PC-9 (cell line): ENCODE results near the gene IFITM5. TPM values are rescaled to one million over a fixed set of nuclear protein-coding genes. Genes with fewer than 3 reads are reported as not detected.

Experiments used
- BruUV-seq: library from RNA; stranded (reverse); fragments of 400-500 nt; replicated peaks from 2 replicates; lab custom pipeline; 2021; lab: Mats Ljungman, UMichigan
- CTCF ChIA-PET: fragments of 300-600 bp; sonication (Branson Sonifier 250); formaldehyde crosslinking; loops from one replicate; lab custom pipeline; 2022; ENCODE audit warnings: antibody characterized with exemption; lab: Charles Lee
- POLR2A ChIA-PET: fragments of 300-600 bp; sonication (Branson Sonifier 250); formaldehyde crosslinking; loops from one replicate; lab custom pipeline; 2022; ENCODE audit warnings: antibody characterized with exemption; ENCODE audit not compliant: unreplicated experiment; lab: Charles Lee
- DNase-seq, 2 experiments: peaks; one replicate each; pipeline versions ENCODE4 v3.0.0 to v3.0.0-alpha.2; 2015 to 2022; ENCODE audit warnings: mixed read lengths in 1 of 2
- H2AFZ ChIP-seq: fragments of 200-600 bp; sonication (generic); 2 replicates; pipeline ENCODE4 v1.8.1; 2017; ENCODE audit warnings: antibody characterized with exemption
- H3F3A ChIP-seq: fragments of 200-600 bp; sonication (generic); 2 replicates; pipeline ENCODE4 v1.8.1; 2017; ENCODE audit warnings: antibody characterized with exemption, mild to moderate bottlenecking, low read depth; ENCODE audit not compliant: insufficient read depth
- H3K27ac ChIP-seq: fragments of 200-600 bp; sonication (generic); 2 replicates; pipeline ENCODE4 v1.6.1; 2016; ENCODE audit warnings: mixed run types
- H3K27me3 ChIP-seq: fragments of 200-600 bp; sonication (generic); 2 replicates; pipeline ENCODE4 v1.6.1; 2016; ENCODE audit warnings: low read depth, mixed run types; ENCODE audit not compliant: insufficient read depth
- H3K36me3 ChIP-seq: fragments of 200-600 bp; sonication (generic); 2 replicates; pipeline ENCODE4 v1.6.1; 2016; ENCODE audit warnings: low read depth, mixed run types
- H3K4me1 ChIP-seq: fragments of 200-600 bp; sonication (generic); replicated peaks from 2 replicates; pipeline ENCODE4 v1.6.1; 2016; ENCODE audit warnings: mixed run types; ENCODE audit not compliant: insufficient read depth
- H3K4me2 ChIP-seq: fragments of 200-600 bp; sonication (generic); 2 replicates; pipeline ENCODE4 v1.6.1; 2017; ENCODE audit warnings: mixed run types
- H3K4me3 ChIP-seq: fragments of 200-600 bp; sonication (generic); 2 replicates; pipeline ENCODE4 v1.6.1; 2016; ENCODE audit warnings: mixed run types
- H3K79me2 ChIP-seq: fragments of 200-600 bp; sonication (generic); 2 replicates; pipeline ENCODE4 v1.6.1; 2017; ENCODE audit warnings: low read depth, mixed run types
- H3K9me2 ChIP-seq: fragments of 200-600 bp; sonication (generic); 2 replicates; pipeline ENCODE4 v1.8.1; 2017; ENCODE audit warnings: mild to moderate bottlenecking; ENCODE audit not compliant: insufficient read depth
- H3K9me3 ChIP-seq: fragments of 200-600 bp; sonication (generic); 2 replicates; pipeline ENCODE4 v1.8.1; 2016; ENCODE audit warnings: low read depth; ENCODE audit not compliant: insufficient read depth
- H4K20me1 ChIP-seq: fragments of 200-600 bp; sonication (generic); 2 replicates; pipeline ENCODE4 v1.8.1; 2017; ENCODE audit not compliant: insufficient read depth
- CTCF ChIP-seq: fragments of 200-600 bp; sonication (generic); conservative IDR thresholded peaks from 2 replicates; pipeline ENCODE4 v1.6.1; 2017; ENCODE audit warnings: mixed run types, antibody characterized with exemption, mild to moderate bottlenecking, moderate library complexity
- EZH2 ChIP-seq: fragments of 200-600 bp; sonication (generic); IDR thresholded peaks from 2 replicates; pipeline ENCODE4 v1.8.0; 2017; ENCODE audit warnings: antibody characterized with exemption, low read depth
- intact Hi-C: fragments of 100-400 bp; cut with micrococcal nuclease; formaldehyde crosslinking; loops from one replicate; pipeline ENCODE4 v1.10.0; 2022; ENCODE audit not compliant: unreplicated experiment
- total RNA-seq: library from RNA; stranded (reverse); gene quantifications from 2 replicates; pipeline ENCODE4 v1.2.3, GENCODE V29; 2021

Gene IFITM5
- total RNA-seq, 1 experiment from 2014 or later, result not detected

DNA sequence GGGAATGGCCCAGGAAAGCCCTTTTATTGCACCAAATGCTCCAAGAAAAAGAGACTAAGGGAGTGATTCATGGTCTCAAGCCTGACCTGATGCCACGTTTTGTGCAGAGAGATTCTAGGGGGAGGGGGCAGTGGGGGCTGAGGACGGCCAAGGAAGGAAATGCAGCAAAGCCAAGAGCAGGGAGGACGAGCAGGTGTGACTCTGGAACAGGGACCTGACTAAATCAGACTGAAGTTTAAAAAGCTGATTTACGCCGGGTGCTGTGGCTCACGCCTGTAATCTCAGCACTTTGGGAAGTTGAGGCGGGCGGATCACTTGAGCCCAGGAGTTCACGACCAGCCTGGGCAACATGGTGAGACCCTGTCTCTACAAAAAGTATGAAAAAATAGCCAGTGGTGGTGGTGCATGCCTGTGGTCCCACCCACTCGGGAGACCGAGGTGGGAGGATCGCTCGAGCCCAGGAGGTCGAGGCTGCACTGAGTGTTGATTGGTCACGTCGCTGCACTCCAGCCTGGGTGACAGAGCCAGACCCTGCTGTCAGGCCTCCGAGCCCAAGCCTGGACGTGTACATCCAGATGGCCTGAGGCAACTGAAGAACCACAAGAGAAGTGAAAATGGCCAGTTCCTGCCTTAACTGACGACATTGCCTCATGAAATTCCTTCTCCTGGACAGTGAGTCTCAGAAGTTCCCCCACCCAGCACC, 32.2 kb upstream of the IFITM5 start:
- POLR2A ChIA-PET, result no interaction called here
- BruUV-seq, result no TSS peak
- H3K4me2 ChIP-seq, result no peak overlapping the region
- H3K9me2 ChIP-seq, result no peaks in the 10 kb centered on the region
- intact Hi-C loops, result no loop called here
- no peaks in the 10 kb centered on the region for H4K20me1 ChIP-seq
- H3K4me1 ChIP-seq, result no peaks in the 10 kb centered on the region
- H3K36me3 ChIP-seq, result no peaks in the 10 kb centered on the region
- no peak overlapping the region for H3K4me3 ChIP-seq
- TF ChIP-seq CTCF (no peak), EZH2 (no peak)
- H2AFZ ChIP-seq, result no peak overlapping the region
- H3K79me2 ChIP-seq, result no peaks in the 10 kb centered on the region
- no peaks in the 10 kb centered on the region for H3F3A ChIP-seq
- no peaks in the 10 kb centered on the region for H3K9me3 ChIP-seq
- H3K27ac ChIP-seq, result no peak overlapping the region
- CTCF ChIA-PET, result no interaction called here
- 0 out of 2 replicates have a peak, but pooled peaks cover 3% of the 10 kb centered on the region for H3K27me3 ChIP-seq
- no peak for DNase-seq

DNA sequence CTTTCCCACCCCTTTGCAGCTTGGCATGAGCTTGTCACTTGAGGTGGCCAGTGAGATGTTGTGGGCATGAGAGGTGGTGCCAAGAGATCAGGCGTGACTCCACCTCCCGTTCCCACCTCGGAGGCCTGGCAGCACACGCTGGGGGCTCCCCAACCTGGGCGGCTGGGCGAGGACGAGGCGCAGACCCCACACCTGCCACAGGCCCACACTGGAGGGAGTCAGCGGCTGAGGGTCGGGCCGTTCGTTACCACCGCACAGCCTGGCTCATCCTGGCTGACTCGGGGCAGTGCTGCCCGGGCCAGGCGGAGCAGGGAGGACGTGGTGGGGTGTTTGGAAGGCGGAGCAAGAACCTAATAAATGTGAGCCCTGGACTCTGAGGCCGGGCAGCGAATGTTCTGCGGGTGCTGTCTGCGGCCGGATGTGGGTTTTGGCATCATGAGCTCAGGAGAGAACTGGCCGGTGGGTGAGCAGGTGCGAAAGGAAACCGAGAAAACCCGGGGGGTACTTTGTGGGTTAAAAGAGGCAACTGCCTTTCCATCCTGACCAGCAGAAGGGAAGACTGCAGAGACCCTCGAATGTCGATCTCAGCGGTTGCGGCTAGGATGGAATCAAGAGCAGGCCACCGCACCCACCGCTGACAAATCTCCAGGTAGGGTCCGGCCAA, 31.5 kb upstream of the IFITM5 start:
- H3K4me3 ChIP-seq, result no peak overlapping the region
- H3K27ac ChIP-seq, result no peak overlapping the region
- no peak for TF ChIP-seq CTCF
- no peak for TF ChIP-seq EZH2
- H4K20me1 ChIP-seq, result no peaks in the 10 kb centered on the region
- H3K9me2 ChIP-seq, result no peaks in the 10 kb centered on the region
- POLR2A ChIA-PET, result no interaction called here
- no peaks in the 10 kb centered on the region for H3K9me3 ChIP-seq
- CTCF ChIA-PET, result no interaction called here
- DNase-seq, result no peak
- H3K36me3 ChIP-seq, result no peaks in the 10 kb centered on the region
- no peaks in the 10 kb centered on the region for H3F3A ChIP-seq
- BruUV-seq, result no TSS peak
- H3K4me2 ChIP-seq, result no peak overlapping the region
- 0 out of 2 replicates have a peak, but pooled peaks cover 3% of the 10 kb centered on the region for H3K27me3 ChIP-seq
- H3K4me1 ChIP-seq, result no peaks in the 10 kb centered on the region
- no peak overlapping the region for H2AFZ ChIP-seq
- H3K79me2 ChIP-seq, result no peaks in the 10 kb centered on the region
- intact Hi-C loops, result no loop called here

DNA sequence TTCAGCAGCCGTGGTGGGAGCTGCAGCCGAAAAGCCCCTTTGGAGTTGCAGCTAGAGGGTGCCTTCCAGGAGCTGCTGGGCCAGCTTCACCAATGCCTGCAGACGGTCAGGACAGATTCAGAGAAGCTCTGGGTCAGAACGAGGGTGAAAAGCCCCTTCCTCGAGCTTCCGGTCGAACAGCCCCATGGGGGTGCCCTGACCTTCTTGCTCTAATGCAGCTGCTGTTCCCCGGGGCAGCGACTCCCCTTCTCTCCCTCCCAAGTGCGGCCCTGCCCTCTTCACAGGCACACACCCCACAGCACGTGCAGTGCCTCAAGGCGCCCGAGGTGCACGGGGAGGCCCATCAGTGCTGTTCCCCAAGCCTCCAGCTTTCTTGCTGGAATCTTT, 31.0 kb upstream of the IFITM5 start:
- H3K27me3 ChIP-seq, result 0 out of 2 replicates have a peak, but pooled peaks cover 3% of the 10 kb centered on the region
- H3F3A ChIP-seq, result no peaks in the 10 kb centered on the region
- H3K9me2 ChIP-seq, result no peaks in the 10 kb centered on the region
- no peaks in the 10 kb centered on the region for H3K79me2 ChIP-seq
- H2AFZ ChIP-seq, result no peak overlapping the region
- no peak for DNase-seq
- BruUV-seq, result no TSS peak
- no peak overlapping the region for H3K4me2 ChIP-seq
- H4K20me1 ChIP-seq, result no peaks in the 10 kb centered on the region
- no peaks in the 10 kb centered on the region for H3K9me3 ChIP-seq
- no peak overlapping the region for H3K27ac ChIP-seq
- ChIA-PET POLR2A (no interaction called here), CTCF (no interaction called here)
- no peaks in the 10 kb centered on the region for H3K36me3 ChIP-seq
- H3K4me3 ChIP-seq, result no peak overlapping the region
- no peaks in the 10 kb centered on the region for H3K4me1 ChIP-seq
- intact Hi-C loops, result no loop called here
- TF ChIP-seq EZH2 (no peak), CTCF (no peak)
